Gastrocnemius medialis (tissue), 4 donors: ENCODE measurements around the gene WFDC8. TPM values are rescaled to one million over a fixed set of nuclear protein-coding genes. Genes with fewer than 3 reads are reported as not detected.
"Not testable (repeated sequence)": the region's sequence is repeated elsewhere in the genome, so short reads cannot be mapped to it uniquely, and the experiment has no call there.

ENCODE experiments used
- ATAC-seq, 2 donors: fragments of 150-250 bp; one replicate each; pipeline ENCODE4 v1.9.1; 2016
- DNase-seq, 2 donors: peaks; one replicate each; pipeline ENCODE4 v3.0.0-alpha.2; 2019
- H3K27ac ChIP-seq, 4 donors: fragments of 200-600 bp; sonication (generic); 1 replicate in 1 of 4; 2 replicates in 3 of 4; pipeline ENCODE4 v1.5.1; 2016 to 2018; ENCODE audit warnings: mild to moderate bottlenecking in 2 of 4, moderate library complexity in 1 of 4
- H3K27me3 ChIP-seq, 3 donors: fragments of 200-600 bp; sonication (generic) in 2 of 3; 1 replicate in 1 of 3; 2 replicates in 2 of 3; pipeline versions ENCODE4 v1.5.1 to v1.6.0; 2016 to 2019; ENCODE audit warnings: mild to moderate bottlenecking in 1 of 3, moderate library complexity in 1 of 3
- H3K36me3 ChIP-seq, 2 donors: fragments of 200-600 bp; sonication (generic) in 1 of 2; one replicate each; pipeline ENCODE4 v1.5.1; 2017 to 2018
- H3K4me1 ChIP-seq, 2 donors: fragments of 200-600 bp; sonication (generic) in 1 of 2; one replicate each; pipeline ENCODE4 v1.5.1; 2016 to 2017; ENCODE audit warnings: mild to moderate bottlenecking in 2 of 2
- H3K4me3 ChIP-seq, 4 donors: fragments of 200-600 bp; sonication (generic) in 3 of 4; 1 replicate in 1 of 4; 2 replicates in 3 of 4; pipeline ENCODE4 v1.5.1; 2016 to 2019; ENCODE audit warnings: mild to moderate bottlenecking in 2 of 4
- H3K9me3 ChIP-seq, 3 donors: fragments of 200-600 bp; sonication (generic) in 2 of 3; 1 replicate in 1 of 3; 2 replicates in 2 of 3; pipeline ENCODE4 v1.5.1; 2016 to 2019
- CTCF ChIP-seq, 5 experiments: fragments of 450-650 bp in 3 of 5; fragments of 200-600 bp in 2 of 5; sonication (generic) in 2 of 5; IDR thresholded peaks in 4 of 5; conservative IDR thresholded peaks in 1 of 5; 1 replicate in 4 of 5; 2 replicates in 1 of 5; pipeline ENCODE4 v1.5.1; 2016 to 2019; ENCODE audit warnings: antibody characterized with exemption in 5 of 5, mild to moderate bottlenecking in 3 of 5, moderate library complexity in 3 of 5
- POLR2A ChIP-seq, 2 donors: fragments of 450-650 bp; IDR thresholded peaks; one replicate each; pipeline ENCODE4 v1.6.1; 2017; ENCODE audit warnings: antibody characterized with exemption in 2 of 2, mild to moderate bottlenecking in 2 of 2, moderate library complexity in 2 of 2
- in situ Hi-C, 4 donors: fragments of 200-750 bp; cut with MboI; loops; one replicate each; pipeline versions ENCODE4 v1.15.0 to v1.8.0; 2017; ENCODE audit warnings: low sequenced_read_pairs in 4 of 4
- intact Hi-C: fragments of 100-400 bp; cut with DNase I; formaldehyde crosslinking; loops from one replicate; pipeline ENCODE4 v1.15.1; 2023; ENCODE audit warnings: low total_unique reads
- total RNA-seq, 4 donors: library from RNA; depleted of rRNA; stranded (reverse); fragments of >200 nt; gene quantifications; one replicate each; pipeline versions ENCODE4 v1.1.0 to v1.2.3, GENCODE V29; 2016

Gene WFDC8
- total RNA-seq, 4 donors from 2014 or later, result not detected

- no peaks in the 10 kb centered on the region for H3K36me3 ChIP-seq
- H3K27me3 ChIP-seq, result peaks cover 0 to 2% (median 0%) of the 10 kb centered on the region in 3 donors
- in situ Hi-C loops (no loop called here), intact Hi-C loops (no loop called here)
- no peak overlapping the region for H3K4me3 ChIP-seq
- H3K9me3 ChIP-seq, result no peaks in the 10 kb centered on the region
- DNase-seq (no peak), ATAC-seq (no peak)
- no peak for TF ChIP-seq POLR2A (IDR thresholded peaks at IDR 0.05)
- no peak for TF ChIP-seq CTCF (IDR thresholded peaks at IDR 0.05 in 4 of 5, conservative IDR thresholded peaks at IDR 0.05 in 1 of 5)
- H3K4me1 ChIP-seq, result no peaks in the 10 kb centered on the region
- H3K27ac ChIP-seq, result no peak overlapping the region
Observed at GRCh38 chr20:45592574-45593189, 13.6 kb upstream of the WFDC8 start.

GRCh38 chr20:45589725-45590124 is 10.6 kb upstream of the WFDC8 start:
- TF ChIP-seq CTCF (IDR thresholded peaks at IDR 0.05 in 4 of 5, conservative IDR thresholded peaks at IDR 0.05 in 1 of 5), result no peak
- no peak for TF ChIP-seq POLR2A (IDR thresholded peaks at IDR 0.05)
- Histone ChIP-seq H3K9me3 (no peaks in the 10 kb centered on the region), H3K36me3 (no peaks in the 10 kb centered on the region), H3K27ac (no peak overlapping the region), H3K4me3 (no peak overlapping the region), H3K4me1 (no peaks in the 10 kb centered on the region), H3K27me3 (no peaks in the 10 kb centered on the region)
- ATAC-seq, result no peak
- intact Hi-C loops, result no loop called here
- in situ Hi-C loops, result no loop called here
- no peak for DNase-seq

- TF ChIP-seq POLR2A (IDR thresholded peaks at IDR 0.05) (no peak), CTCF (IDR thresholded peaks at IDR 0.05 in 4 of 5, conservative IDR thresholded peaks at IDR 0.05 in 1 of 5) (no peak)
- DNase-seq (no peak), ATAC-seq (no peak)
- H3K4me1 ChIP-seq, result no peaks in the 10 kb centered on the region
- intact Hi-C loops (no loop called here), in situ Hi-C loops (no loop called here)
- H3K27me3 ChIP-seq, result no peaks in the 10 kb centered on the region
- H3K4me3 ChIP-seq, result no peak overlapping the region
- no peak overlapping the region for H3K27ac ChIP-seq
- no peaks in the 10 kb centered on the region for H3K9me3 ChIP-seq
- no peaks in the 10 kb centered on the region for H3K36me3 ChIP-seq
Observed at GRCh38 chr20:45588800-45589199, 9.7 kb upstream of the WFDC8 start.

- ATAC-seq, H3K9me3 ChIP-seq, H3K4me3 ChIP-seq, H3K36me3 ChIP-seq, H3K4me1 ChIP-seq, H3K27me3 ChIP-seq, DNase-seq, H3K27ac ChIP-seq, in situ Hi-C loops, intact Hi-C loops: not testable (repeated sequence)
Observed at GRCh38 chr20:45585986-45586385, 6.9 kb upstream of the WFDC8 start.

GRCh38 chr20:45584294-45584693 is 5.2 kb upstream of the WFDC8 start:
- H3K4me1 ChIP-seq, H3K27me3 ChIP-seq, intact Hi-C loops, H3K9me3 ChIP-seq, H3K36me3 ChIP-seq, ATAC-seq, DNase-seq, in situ Hi-C loops, H3K27ac ChIP-seq, H3K4me3 ChIP-seq: not testable (repeated sequence)

- no peak for TF ChIP-seq CTCF (IDR thresholded peaks at IDR 0.05 in 4 of 5, conservative IDR thresholded peaks at IDR 0.05 in 1 of 5)
- no peak for TF ChIP-seq POLR2A (IDR thresholded peaks at IDR 0.05)
- Histone ChIP-seq H3K4me1 (no peaks in the 10 kb centered on the region), H3K9me3 (no peaks in the 10 kb centered on the region), H3K27ac (no peak overlapping the region), H3K36me3 (no peaks in the 10 kb centered on the region), H3K4me3 (no peak overlapping the region), H3K27me3 (no peaks in the 10 kb centered on the region)
- intact Hi-C loops, result no loop called here
- no peak for ATAC-seq
- in situ Hi-C loops, result no loop called here
- DNase-seq, result no peak
Observed at GRCh38 chr20:45583502-45583901, 4.4 kb upstream of the WFDC8 start.
